GM21515 (cell line): ENCODE data around the gene SH3RF1.

ENCODE experiments used
- ATAC-seq: cut with Tn5 transposase; IDR thresholded peaks from one replicate; pipeline ENCODE4 v1.9.1; 2021; ENCODE audit not compliant: unreplicated experiment

The SH3RF1 gene

DNA sequence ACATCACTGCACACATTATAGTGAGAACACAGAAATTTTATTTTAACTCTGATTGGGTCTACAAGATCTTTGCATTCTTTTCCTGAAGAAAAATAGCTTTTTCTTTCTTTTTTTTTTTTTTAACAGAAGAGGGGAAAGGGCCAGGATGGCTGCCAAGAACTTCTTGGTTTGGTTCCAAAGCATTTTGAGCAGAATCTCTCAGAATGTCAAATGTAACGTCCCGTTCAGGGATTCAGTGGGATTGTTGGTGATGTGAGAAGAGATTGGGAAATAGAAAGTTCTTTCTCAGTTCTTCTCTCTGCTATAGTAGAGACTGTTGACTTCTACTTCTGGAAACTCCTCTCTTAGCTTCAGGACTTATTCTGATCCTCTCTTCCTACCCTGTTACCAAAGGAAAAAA is 189.8 kb downstream of the SH3RF1 start:
- peak; percentile 17 for ATAC-seq

DNA sequence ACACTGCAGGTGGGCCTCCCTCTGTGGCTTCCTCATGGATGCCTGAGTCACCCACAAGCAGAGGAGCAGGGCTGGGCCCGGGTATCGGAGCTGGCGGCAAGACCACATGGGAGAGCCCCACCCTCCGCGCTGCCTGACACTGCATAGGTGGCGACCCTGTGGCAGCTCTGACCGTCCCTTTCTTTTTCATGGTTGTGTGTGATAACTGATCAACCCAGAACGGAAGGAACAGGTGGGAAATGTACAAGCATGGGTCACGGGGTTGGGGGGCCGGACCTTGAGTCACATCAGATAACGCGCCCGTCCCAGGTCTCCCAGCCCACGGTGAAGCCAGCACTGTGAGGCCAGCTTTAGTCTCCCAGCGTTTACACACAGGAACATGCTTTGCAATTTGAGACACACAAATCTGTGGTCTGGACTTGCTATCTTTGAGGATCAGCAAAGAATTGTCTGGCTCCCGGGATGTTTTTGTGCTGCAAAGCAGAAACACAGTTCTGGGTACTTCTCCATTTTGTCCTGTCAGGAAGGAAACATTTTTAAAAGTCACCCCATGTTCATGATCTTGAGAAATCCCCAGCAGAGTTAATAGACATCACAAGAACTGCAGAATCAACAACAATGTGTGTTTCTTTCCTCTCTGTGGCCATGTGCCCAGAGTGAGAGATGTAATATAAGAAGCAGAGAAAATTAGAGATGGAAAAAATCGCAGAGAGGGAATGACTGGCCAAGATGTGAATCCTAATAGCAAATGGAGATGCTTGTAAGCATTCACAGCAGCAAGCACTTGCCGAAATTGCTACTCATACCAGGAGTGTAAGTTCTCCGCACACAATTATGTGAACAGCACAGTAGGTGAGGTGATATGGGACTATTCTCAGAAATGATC is 190.6 kb downstream of the SH3RF1 start:
- ATAC-seq = peak; percentile 86

GRCh38 chr4:169074117-169074516 is 196.6 kb downstream of the SH3RF1 start:
- ATAC-seq = no peak

DNA sequence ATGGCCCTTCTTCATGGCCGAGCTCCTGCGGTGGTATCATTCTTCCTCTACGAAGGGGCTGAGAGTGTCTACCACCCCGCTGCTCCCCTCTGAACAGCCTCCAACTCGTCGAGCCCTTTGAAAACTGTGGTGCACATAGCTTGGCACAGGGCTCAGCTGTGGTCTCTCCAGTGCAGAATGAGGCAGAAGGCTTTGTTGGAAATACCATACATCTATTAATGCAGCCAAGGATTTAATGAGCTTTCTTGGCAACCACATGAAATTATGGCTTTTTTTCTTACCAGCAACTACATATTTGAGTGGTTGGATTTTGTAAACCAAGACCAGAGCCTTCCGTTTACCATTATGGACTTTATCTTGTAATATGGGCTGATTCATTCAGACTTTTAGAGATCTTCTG is 199.0 kb downstream of the SH3RF1 start:
- no peak for ATAC-seq

GRCh38 chr4:169070895-169071218 is 199.9 kb downstream of the SH3RF1 start:
- ATAC-seq = no peak

DNA sequence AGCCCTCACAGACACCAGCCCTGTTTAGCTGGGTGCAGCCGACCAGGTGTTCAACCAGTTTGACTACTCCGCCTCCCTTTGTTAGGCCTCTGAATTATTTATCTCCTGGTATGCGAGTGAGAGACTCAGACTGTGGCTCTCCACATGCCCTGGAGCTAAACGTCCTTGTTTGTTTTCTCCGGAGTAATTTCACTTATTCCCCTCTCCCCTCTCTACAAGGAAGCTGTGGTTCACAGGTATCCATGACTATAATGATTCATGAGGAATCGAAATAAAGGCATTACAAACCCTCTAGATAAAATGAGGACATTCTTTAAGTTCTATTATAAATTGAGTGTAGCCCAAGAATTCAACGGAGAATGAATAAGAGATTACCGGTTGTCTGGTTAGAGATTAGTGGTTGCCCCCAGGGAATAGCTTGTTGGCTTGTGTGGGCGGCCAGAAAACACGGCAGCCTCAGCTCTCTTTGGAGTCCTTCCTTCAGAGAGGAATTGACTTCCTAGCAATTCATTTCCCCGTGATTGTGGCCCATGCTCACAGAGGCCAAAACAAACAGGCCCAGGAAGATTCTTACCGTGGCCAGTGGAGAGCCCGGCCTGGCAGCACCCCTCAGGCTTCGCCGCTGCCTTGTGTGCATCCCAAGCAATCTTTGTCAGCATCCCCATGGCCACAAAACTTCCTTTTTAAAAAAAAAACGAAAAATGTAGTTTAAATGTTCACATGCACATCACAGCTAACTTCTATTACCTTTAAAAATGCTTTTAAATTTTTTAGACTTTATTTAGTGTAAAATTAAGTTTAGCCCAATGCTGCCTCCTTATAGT is 200.5 kb downstream of the SH3RF1 start:
- no peak for ATAC-seq

DNA sequence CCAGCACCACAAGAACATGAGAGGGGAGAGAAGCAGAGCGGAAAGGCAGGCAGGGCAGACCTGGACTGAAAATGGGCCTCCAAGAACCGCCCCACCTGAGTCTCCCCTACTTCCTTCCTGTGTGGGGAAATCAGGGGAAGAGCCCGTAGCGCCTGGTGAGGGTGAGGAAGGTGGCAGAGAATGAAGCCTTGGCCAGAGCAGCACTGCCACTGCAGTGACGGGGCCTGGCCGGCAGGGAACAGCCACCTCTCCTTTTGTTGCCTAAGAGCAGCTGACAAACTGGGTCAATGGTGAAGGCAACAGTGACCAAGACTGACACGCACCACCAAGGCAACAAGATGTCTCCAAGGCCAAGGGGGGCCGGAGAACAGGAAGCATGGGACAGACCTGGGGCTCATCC is 202.3 kb downstream of the SH3RF1 start:
- ATAC-seq = no peak

- no peak for ATAC-seq
Measured at GRCh38 chr4:169066934-169067333, 203.8 kb downstream of the SH3RF1 start.

DNA sequence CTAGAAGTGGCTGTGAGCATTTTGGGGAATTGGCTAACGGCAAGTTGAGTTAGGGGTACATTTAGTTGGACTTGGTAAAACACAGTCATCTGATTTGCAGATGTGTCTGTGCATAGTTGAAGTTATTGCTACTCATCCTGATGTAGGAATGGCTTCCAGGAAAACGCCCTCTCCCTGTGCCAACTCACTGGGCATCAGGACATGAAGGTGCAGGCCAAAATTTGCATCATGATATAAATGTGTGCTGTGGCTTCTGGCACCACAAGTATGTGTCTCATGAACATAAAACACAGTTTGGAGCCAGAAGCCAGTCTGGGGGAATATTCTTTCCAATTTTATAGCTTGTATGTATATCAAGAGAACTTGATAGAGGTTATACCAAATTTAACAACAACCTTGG is 206.5 kb downstream of the SH3RF1 start:
- no peak for ATAC-seq

- no peak for ATAC-seq
Measured at GRCh38 chr4:169063441-169063840, 207.3 kb downstream of the SH3RF1 start.

GRCh38 chr4:169062897-169063244 is 207.9 kb downstream of the SH3RF1 start:
- no peak for ATAC-seq

- no peak for ATAC-seq
Measured at GRCh38 chr4:169061386-169061785, 209.4 kb downstream of the SH3RF1 start.

- ATAC-seq = no peak
Measured at GRCh38 chr4:169060391-169061091, 210.2 kb downstream of the SH3RF1 start.

- no peak for ATAC-seq
Measured at GRCh38 chr4:169059306-169060211, 211.2 kb downstream of the SH3RF1 start.

GRCh38 chr4:169058312-169058711 is 212.4 kb downstream of the SH3RF1 start:
- no peak for ATAC-seq

DNA sequence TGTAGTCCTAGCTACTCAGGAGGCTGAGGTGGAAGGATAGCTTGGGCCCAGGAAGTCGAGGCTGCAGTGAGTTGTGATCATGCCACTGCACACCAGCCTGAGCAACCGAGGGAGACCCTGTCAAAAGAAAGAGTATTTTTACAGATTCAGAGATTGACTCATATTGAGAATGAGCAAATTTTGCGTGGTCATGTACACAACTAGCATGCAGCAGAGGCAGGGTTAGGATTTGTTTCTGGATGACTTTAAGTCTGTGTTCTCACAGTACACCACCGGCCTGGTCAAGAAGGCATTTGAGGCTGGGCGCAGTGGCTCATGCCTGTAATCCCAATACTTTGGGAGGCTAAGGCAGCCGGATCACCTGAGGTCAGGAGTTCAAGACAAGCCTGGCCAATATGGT is 215.9 kb downstream of the SH3RF1 start:
- ATAC-seq = peak; percentile 58

GRCh38 chr4:169052594-169052945 is 218.2 kb downstream of the SH3RF1 start:
- ATAC-seq = no peak

DNA sequence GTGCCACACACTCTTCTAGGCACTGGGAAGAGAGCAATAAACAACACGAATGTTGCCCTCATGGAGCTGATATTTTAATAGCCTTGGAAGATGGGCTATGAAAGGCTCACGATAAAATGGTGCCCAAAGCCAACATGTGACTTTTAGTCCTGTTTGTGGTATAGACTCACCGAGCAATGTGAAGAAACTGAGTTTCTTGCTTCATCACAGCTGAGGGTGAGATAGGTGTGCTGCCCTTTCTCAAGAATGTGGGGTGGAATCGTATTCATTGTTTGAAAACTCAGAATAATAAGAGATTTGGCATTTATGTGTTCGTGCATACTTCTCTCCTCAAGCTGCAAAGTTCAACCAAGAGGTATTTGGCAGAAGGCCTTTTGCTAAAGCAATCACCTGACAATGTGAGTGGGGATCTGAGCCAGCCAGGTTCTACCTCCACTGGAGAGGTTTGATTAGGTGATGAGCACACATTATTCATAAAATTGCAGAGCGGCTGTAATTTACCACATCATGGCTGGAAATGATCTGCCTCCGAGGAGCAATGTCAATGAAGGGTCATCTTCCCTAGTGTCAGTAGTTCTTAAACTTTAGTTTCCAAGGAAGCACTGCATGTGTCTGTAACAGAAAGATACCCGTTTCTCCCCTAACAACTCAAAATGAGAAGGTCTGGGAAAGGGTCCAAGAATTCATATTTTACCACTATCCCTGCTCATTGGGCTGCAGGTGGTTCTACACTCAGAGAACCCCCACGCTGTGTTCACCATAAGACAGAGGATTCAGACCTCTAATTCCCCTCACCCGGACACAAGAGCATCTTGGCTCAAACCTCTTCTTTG is 218.8 kb downstream of the SH3RF1 start:
- no peak for ATAC-seq

GRCh38 chr4:169050881-169051760 is 219.6 kb downstream of the SH3RF1 start:
- no peak for ATAC-seq
